Non-pigmented ciliary epithelial cell (primary cell): ENCODE data around the gene LDLRAD3.

ENCODE experiments used
- DNase-seq: peaks from one replicate; pipeline ENCODE4 v3.0.0-alpha.2; 2010; ENCODE audit warnings: low read depth

LDLRAD3 gene

GRCh38 chr11:36105743-36106581 is 162.1 kb downstream of the LDLRAD3 start:
- DNase-seq = no peak

- no peak for DNase-seq
Observed at GRCh38 chr11:36107547-36107946, 163.7 kb downstream of the LDLRAD3 start.

GRCh38 chr11:36108881-36109589 is 165.2 kb downstream of the LDLRAD3 start:
- no peak for DNase-seq

- no peak for DNase-seq
Observed at GRCh38 chr11:36109590-36109849, 165.7 kb downstream of the LDLRAD3 start.

- DNase-seq = no peak
Observed at GRCh38 chr11:36109850-36110606, 166.2 kb downstream of the LDLRAD3 start.

- DNase-seq = no peak
Observed at GRCh38 chr11:36110668-36111410, 167.0 kb downstream of the LDLRAD3 start.

GRCh38 chr11:36114095-36114494 is 170.2 kb downstream of the LDLRAD3 start:
- no peak for DNase-seq

GRCh38 chr11:36115378-36115801 is 171.5 kb downstream of the LDLRAD3 start:
- DNase-seq = no peak

- DNase-seq = no peak
Observed at GRCh38 chr11:36116161-36116560, 172.3 kb downstream of the LDLRAD3 start.

GRCh38 chr11:36118084-36118483 is 174.2 kb downstream of the LDLRAD3 start:
- DNase-seq = no peak

- DNase-seq = no peak
Observed at GRCh38 chr11:36119300-36119699, 175.4 kb downstream of the LDLRAD3 start.

- no peak for DNase-seq
Observed at GRCh38 chr11:36121054-36121453, 177.2 kb downstream of the LDLRAD3 start.

- DNase-seq = no peak
Observed at GRCh38 chr11:36122671-36123070, 178.8 kb downstream of the LDLRAD3 start.

GRCh38 chr11:36123336-36124101 is 179.7 kb downstream of the LDLRAD3 start:
- no peak for DNase-seq

- no peak for DNase-seq
Observed at GRCh38 chr11:36126678-36127077, 182.8 kb downstream of the LDLRAD3 start.

- no peak for DNase-seq
Observed at GRCh38 chr11:36127550-36127949, 183.7 kb downstream of the LDLRAD3 start.

GRCh38 chr11:36129955-36130354 is 186.1 kb downstream of the LDLRAD3 start:
- no peak for DNase-seq

GRCh38 chr11:36130401-36130800 is 186.5 kb downstream of the LDLRAD3 start:
- no peak for DNase-seq

GRCh38 chr11:36131721-36132397 is 188.0 kb downstream of the LDLRAD3 start:
- DNase-seq = no peak

GRCh38 chr11:36132940-36133339 is 189.1 kb downstream of the LDLRAD3 start:
- no peak for DNase-seq

GRCh38 chr11:36135076-36135475 is 191.2 kb downstream of the LDLRAD3 start:
- DNase-seq = no peak
